CD4-positive, alpha-beta T cell treated with Interleukin-6 at 100 ng/mL for 8 hours (primary cell): ENCODE data around the gene KLHDC9.

ENCODE experiments used
- DNase-seq: peaks from one replicate; pipeline ENCODE4 v3.0.0-alpha.2; 2020; ENCODE audit warnings: mixed read lengths, low spot score

Gene KLHDC9

DNA sequence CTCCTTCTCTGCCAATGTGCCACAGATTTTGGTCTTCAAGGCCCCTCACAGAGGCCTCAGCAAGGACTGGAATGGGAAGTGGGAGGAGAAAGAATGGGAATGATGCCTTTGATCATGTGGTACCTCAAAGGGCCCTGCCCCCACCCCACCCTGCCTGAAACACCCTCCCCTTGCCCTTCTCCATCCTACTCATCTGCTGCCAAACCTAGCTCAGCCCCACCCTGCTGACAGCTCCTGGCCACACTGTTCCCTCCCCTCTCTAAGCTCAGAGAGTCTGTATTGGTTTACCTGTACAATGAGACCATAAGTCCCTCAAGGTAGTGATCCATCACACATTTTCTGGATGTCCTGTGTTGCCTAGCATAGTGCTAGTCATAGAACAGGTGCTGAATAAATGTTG is 21.8 kb upstream of the KLHDC9 start:
- DNase-seq: no peak

DNA sequence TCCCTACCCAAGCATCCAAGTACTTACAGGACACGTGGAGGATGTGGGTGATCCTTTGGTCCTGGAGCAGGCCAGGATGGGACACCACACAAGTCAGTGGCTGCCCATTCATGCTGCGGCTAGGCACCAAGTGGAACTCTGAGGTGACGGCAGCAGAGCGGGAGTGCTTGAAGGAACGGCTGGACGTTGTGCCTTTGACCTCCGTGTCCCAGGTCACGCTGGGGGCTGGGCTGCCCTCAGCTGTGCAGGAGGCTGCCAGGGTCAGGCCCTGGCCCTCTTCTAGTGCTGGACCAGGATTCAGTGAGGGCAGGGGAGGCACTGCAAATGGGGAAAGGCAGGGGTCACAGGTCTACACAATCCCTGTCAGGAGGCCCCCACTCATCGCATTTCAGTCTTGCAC is 20.7 kb upstream of the KLHDC9 start:
- DNase-seq: no peak

DNA sequence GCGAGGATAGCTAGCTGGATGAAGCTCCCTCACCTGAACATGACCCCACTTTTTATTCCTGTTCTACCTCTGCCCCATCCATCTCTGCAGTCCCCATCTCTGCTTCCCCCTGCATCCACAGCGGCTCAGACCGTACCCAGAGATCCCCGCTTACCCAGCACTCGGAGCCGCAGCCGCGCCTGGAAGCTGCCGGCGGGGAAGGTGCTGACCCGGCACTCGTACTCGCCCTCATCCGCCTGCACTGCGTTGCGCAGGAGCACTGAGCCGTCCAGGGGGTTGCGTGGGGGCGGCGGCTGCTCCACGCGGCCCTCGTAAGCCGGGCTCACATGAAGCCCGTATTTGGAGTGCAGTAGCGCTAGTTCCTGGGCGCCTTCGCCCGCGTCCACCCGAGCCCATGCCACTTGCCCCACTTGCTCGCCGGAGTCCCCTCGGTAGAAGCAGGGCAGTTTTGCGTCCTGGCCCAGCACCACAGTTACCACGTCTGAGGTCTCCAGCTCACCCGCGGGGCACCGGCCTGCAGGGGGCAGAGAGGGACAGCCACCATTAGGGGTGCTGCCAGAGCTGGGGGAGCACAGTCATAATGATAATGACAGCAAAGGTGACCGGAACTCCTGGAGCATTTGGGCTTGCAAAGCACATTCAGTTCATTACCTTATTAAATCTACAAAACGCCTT is 18.6 kb upstream of the KLHDC9 start:
- no peak for DNase-seq

DNA sequence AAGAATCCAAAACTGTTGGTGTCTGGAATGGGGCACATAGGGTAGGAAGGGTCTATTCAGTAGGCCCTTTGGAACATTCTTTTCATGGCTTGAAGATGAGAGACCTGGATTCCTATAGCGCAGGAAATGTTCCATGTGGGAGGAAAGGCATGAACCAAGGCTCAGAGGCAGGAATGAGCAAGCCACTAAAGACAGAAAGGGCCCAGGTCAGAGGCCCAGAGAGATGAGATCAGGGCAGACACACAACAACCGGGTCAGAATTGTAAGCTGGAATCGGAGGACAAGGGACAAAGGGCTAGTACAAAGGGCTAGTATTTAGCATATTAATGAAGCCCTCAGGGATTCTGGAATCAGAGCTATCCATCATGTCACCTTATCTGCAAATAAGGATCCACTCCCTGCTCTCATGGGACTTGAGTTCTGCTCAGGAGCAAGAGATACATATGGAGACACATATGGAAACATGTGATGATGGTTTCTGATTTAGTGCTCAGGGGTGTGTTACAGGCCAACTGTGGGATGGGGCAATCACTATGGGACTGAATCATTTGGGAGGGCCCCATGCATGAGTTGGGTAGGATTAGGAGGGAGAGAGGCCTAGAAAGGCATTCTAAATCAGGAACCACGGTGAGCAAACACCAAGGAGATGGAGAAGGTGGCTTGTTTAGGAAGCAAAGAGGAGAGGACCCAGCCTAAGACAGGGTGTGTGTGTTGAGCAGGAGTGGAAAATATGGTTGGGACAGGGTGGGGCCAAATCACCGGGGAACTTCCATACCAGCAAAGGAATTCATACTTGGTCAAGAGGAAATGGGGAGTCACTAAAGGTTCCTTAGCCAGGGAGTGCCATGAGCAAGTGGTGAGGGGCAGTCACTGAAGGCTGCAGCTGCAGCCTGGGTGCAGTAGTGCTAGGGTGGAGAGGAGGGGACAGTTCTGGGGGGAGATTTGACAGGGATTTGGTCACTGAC is 17.4 kb upstream of the KLHDC9 start:
- no peak for DNase-seq

DNA sequence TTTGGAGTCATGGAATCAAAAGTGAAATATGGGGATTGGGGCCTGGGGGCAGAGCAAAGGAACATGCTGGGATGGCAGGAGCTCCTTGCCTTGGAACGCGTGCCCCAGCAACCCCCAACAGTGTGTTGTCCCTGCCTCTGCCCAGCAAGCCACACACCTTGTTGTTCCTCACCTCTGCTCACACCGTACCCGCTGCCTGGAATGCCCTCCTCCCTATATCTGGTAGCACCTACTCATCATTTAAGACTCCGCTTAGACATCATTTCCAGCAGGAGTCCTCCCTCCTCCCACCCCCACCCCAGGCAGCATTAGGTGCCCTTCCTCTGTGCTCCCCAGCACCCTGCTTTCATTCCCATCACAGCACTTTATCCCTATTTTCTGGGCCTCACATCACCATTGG is 16.6 kb upstream of the KLHDC9 start:
- no peak for DNase-seq

GRCh38 chr1:161082483-161082882 is 15.7 kb upstream of the KLHDC9 start:
- no peak for DNase-seq

- DNase-seq: no peak
Measured at GRCh38 chr1:161082996-161083747, 15.0 kb upstream of the KLHDC9 start.

DNA sequence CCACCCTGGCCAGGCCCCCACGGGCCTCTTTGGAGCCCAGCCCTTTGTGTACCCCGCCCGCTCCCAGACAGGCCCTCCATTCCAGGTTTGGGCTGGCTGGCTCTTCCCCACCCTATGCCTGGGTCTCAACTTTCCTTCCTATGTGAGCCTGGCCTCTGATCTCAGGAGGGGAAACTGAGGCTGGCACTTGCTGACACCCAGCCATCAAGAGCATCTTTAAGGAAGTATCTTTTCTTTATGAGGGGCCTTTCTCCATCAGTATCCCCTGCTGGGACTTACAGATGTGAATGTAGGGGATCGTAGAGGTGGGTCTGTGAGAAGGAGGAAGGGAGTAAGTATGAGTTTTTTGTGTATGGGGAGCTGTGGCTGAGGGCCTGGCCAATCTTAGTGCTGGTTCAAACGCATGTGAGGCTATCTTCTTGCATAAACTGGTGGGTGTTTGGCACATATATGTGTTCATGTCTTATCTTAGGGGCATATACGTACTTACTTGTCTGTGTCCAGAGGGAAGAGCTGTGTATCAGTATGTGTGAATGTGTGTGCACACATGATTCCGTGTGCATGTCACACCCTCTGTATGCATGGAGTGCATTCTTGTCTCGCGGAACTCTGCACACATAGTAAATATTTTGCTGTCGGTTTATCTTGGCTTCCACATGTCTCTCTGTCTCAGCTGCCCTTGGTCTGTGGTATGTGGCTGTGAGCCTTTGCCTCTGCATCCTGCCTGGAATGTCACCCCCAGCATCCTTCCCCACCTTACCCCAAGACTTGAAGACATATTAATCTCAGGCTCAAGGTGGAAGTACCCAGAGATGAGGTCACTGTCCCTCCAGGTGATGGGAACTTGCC is 14.2 kb upstream of the KLHDC9 start:
- DNase-seq: no peak

DNA sequence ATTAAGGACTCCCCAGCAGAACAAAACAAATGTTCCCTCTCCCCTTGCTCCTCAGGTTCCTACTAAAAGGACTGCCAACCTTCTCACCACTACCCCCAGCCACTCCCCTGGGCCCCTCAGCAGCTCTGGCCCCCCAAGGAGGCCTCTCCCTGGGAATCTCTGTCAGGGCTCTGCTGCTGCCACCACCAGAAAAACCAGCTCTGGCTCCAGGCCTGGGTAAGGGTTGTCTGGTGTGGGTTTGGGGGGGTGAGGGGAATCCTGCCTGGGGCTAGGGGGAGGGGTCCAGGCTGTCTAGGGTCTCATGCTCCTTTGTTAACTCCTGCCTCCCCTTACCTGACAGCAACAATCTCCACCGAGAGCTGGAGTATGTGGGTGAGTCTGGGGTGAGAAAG is 13.6 kb upstream of the KLHDC9 start:
- DNase-seq: no peak

DNA sequence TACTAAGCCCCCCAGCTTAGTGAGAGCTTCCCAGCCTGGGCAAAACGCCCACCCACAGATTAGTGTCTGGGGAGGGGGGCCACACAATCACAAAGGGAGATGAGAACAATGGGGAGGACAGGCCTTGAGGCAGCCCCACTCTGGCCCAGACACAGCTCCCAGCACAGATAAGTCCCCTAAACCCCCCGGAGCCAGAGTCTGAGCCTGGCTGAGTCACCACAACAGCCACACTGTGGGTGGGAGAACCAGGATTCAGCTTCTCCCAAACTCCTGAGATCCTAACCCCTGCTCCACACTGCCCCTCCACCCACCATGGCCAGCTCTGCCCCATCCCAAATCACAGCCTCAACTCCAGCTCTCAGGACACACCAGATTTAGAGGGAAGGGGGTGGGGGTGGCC is 13.0 kb upstream of the KLHDC9 start:
- no peak for DNase-seq

GRCh38 chr1:161086457-161086856 is 11.7 kb upstream of the KLHDC9 start:
- no peak for DNase-seq

- DNase-seq: no peak
Measured at GRCh38 chr1:161088587-161089110, 9.5 kb upstream of the KLHDC9 start.

DNA sequence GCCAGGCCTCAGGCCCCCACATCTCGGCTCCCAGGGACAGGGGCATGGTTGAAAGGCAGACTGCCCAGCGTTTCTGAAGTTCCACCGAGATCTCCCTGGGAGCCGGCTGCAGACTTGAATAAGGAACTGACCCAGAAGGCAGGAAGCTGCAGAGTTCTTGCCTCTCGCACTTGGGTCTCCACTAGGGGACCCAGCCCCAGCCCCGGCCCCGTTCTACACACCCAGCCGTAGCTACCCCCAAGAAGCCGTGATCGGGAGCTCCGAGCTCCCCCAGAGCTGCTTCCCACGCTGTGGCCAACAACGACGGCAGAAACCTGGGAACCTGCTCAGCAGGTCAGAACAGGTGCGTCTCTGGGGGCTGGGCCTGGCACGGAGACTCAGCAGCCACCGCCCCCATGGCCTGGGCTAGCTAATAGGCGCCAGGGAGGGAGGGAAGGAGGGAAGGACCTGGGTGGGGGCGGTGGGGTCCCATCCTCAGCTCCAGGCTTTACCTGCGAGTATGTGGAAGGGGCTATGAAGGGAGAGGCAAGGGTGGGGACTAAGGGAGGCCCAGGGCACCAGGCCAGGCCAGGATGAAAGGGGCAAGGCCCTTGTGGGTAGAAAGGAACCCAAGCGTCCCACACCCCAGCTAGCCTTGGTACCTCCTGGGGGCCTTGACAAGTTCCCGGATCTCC is 8.8 kb upstream of the KLHDC9 start, which contains the start of gene NECTIN4:
NECTIN4 (minus strand) TSS at position 308 of the 674 bp plus-strand sequence; CDS start at position 46, 262 bp downstream.
- no peak for DNase-seq

DNA sequence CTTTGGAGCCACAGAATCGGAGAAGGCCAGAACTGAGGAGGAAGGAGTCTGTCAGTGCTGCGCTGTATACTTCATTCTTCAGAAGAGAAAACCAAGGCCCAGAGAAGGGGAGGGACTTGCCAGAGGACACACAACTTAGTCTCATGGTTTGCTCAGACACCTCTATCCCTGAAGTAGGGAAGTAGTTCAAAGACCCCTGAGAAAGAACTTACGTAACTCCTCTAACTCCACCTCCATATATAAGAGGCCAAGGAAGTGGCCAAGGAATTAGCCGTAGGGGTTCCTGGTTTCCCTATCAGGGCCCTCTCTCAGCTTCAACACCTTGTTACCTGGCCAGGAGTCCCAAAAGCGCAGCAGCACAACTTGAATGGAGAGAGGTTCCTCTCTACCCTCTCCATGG is 8.2 kb upstream of the KLHDC9 start:
- no peak for DNase-seq

DNA sequence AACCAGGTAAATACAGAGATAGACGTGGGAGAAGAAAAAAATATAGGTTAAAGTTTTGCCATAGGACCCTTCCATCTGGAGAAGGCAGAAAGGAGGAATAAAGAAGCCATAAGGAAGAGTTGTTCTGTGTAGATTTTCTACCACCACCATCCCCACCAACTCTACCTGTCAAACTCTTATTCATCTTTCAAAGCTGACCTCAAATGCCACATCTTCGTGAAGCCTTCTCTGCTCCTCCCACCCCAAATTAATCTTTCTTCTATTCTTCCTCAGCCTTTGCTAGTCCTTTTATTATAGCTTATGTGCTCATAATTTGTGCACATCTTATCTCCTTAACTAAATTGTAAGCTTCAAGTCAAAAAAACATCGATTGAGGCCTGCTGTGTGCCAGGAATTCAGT is 7.5 kb upstream of the KLHDC9 start:
- DNase-seq: no peak

- DNase-seq: no peak
Measured at GRCh38 chr1:161091093-161091492, 7.1 kb upstream of the KLHDC9 start.

DNA sequence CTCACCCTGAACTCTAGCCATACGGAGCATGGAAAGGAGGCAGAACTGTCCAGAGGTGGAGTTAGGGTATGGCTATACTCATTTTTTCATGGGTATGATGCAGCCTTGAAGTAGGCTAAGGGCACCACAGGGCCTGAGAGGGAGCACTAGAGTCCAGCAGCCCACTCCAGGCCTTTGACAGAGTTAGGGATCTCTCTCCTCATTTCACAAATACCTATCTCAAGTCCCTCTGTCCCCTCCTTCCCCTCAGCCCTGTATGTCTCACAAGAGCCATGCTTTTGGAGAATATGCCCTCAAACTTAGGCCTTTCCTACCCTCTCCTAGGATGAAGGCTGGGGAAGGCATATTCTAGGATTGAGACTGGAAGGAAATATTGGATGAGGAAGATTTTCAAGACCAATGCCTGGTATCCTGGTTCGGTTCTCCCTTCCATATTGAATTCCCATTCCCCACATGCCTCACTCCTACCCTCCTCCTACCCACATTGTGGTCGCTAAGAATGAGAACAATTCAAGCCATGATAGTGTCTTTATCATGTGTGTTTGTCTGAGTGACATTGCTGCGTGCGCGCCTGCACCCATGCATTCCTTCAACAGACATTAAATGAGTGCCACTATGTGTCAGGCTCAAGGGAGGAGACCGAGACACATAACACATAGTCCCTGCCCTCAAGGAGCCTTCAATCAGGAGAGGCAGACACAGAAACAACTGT is 6.2 kb upstream of the KLHDC9 start:
- no peak for DNase-seq

DNA sequence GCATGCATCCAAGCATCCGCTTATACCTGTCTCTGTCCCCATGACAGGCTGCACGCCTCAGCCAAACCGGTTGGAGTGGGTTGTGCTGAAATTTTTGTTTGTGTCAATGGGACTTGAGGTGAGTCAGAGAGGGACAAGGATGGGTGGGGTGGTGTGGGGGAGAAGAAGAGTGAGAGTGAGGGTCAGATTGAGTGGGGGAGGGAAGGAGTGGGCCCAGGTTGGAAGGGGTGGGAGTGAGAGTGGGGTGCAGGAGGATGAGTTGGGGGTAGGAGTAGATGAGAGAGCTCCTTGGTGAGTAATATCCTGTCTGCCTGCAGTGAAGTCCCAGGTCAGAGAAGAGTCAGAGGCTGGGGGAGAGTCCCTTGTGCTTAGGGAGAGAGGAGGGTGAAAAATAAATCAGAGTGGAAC is 5.5 kb upstream of the KLHDC9 start:
- no peak for DNase-seq

DNA sequence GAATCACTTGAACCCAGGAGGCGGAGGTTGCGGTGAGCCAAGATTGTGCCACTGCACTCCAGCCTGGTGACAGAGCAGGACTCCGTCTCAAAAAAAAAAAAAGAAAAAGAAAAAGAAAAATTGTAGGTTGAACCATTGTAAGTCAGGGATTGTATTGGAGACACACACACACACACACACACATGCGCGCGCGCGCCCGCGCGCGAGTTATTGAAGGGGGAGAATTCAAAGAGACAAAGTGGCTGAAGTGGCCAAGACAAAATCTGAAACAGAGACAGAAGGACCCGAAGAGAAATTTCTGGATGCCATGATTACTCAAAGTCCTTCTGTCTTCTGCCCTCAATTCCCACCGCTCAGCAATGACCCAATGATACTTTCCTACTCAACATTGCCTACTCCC is 3.7 kb upstream of the KLHDC9 start:
- DNase-seq: no peak

- DNase-seq: no peak
Measured at GRCh38 chr1:161095230-161095629, 2.9 kb upstream of the KLHDC9 start.
